HG03159 (cell line): ENCODE data around the gene CFDP1.

Experiments
- ATAC-seq: cut with Tn5 transposase; IDR thresholded peaks from one replicate; pipeline ENCODE4 v1.9.1; 2021; ENCODE audit warnings: mild to moderate bottlenecking, moderate library complexity; ENCODE audit not compliant: unreplicated experiment

The CFDP1 gene

DNA sequence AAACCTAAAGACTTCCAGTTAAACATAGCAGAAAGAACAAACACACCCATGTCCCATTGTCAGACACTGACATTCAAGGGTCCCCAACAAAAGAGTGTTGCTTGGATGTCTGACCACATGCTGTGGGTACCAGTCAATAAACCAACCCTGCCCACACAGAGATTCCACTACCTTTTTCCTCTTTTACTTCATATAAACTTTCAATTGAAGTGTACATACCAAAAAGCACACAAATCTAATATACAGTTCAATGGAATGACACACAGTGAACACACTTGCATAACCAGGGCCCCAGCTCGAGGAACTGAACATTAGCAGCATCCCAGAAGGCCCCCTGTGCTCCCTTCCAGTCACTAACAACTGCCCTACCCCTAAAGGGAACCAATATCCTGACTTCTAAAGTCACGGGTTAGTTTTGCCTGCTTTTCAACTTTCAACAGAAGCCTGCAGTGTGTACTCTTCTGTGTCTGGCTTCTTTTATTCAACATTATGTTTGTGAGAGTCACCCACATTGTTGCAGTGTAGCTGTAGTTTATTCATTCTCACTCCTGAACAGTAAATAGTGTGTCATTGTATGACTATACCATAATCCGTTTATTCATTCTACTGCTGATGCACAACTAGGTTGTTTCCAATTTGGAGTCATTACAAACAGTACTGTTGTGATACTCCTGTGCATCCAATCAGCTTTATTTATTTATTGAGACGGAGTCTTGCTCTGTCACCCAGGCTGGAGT, 18.0 kb downstream of the CFDP1 start:
- ATAC-seq, result no peak

DNA sequence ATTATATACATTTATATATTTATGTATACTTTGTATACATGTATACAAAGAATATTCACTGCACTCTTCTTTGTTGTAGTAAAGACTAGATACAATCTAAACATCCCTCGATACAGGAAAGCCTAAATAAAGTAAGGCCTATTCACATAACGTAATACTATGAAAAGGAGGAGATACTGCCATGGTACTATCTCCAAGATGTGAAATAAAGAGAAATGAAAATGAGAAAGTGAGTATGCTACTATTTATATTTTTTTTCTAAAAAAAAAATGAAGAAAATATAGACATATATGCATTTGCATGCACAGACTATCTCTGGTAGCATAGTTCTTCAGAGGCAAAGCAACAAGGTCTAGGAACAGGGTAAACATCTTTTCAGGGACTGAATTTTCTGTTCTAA, 19.4 kb downstream of the CFDP1 start:
- ATAC-seq, result no peak

DNA sequence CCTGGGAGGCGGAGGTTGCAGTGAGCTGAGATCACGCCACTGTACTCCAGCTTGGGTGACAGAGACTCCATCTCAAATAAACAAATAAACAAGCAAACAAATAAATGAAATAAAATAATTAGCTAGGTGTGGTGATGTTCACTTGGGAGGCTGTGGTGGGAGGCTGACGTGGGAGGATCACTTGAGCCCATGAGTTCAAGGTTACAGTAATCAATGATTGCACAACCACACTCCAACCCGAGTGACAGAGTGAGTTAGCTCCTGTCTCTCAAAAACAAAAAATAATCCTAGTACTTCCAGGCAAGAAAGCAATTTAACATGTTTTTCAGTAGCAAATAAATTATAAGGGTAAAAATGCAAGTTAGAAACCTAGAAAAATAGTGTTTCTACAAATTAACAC, 26.4 kb downstream of the CFDP1 start:
- ATAC-seq, result no peak

DNA sequence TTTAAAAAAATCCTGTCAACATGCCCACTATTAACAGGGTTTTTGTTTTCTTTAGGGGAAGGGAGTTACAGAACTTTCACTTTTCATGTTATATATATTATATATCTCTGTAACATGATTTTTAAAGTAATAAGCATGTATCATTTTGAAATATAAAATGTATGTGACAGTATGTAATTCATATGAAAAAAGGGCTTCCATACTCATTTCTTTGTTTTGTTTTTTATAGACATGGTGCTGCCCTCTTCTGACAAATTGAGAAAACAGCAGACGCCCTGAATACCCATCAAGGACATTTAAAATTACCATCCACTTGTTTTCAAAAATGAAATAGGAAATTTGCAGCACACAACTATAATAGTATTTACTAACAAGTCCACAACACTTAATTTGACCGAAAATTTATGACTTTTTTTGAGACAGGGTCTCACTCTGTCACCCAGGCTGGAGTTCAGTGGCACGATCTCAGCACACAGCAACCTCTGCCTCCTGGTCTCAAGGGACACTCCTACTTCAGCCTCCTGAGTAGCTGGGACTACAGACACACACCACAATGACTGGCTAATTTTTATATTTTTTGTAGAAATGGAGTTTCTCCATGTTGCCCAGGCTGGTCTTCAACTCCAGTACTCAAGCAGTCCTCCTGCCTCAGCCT, 30.4 kb downstream of the CFDP1 start:
- no peak for ATAC-seq

DNA sequence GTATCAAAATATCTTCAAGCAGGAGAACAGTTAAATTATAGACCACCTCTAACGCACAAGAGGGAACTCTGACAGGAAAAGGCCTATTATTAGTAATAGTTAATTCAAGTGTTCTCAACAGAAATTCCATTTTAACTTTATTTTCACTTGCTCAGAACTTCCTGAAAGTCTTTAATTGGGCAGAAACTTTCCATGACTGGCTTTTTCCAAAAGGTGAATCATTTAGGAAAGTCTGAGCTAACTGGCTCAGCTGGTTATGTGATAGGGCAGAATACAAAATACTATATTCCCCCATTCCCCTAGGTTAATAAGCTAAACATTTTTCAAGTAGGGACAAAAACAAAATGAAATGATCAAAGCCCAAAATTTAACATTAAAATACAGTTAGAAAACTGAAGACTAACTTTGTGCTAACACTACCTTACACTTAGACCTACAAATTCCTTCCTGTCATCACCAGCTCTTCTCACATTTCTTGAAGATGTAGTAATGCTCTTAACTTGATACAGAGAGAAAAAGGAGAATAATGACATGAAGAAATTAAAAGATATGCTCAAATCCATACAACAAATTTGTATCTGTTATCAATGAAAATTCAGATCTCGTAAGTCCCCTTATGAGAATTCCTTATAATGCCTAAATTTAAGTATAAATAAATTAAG, 31.0 kb downstream of the CFDP1 start:
- ATAC-seq, result no peak

DNA sequence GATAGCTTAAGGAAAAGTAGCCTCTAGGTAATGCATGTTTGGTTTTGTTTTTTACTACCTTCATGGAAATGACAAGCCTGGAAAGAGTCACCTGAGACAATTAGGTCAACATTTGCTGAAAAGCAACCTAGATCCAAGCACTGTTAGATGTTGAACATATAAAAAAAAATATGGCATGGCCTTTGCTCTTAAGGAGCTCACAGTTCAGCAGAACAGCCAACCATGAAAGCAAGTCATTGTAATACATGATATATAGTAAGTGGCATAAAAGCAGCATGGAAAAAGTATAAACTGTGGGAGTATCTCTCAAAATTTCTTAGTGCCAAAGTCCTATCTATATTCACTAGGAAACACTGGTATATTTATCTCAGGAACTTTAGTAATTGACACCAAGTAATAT, 31.6 kb downstream of the CFDP1 start:
- no peak for ATAC-seq

DNA sequence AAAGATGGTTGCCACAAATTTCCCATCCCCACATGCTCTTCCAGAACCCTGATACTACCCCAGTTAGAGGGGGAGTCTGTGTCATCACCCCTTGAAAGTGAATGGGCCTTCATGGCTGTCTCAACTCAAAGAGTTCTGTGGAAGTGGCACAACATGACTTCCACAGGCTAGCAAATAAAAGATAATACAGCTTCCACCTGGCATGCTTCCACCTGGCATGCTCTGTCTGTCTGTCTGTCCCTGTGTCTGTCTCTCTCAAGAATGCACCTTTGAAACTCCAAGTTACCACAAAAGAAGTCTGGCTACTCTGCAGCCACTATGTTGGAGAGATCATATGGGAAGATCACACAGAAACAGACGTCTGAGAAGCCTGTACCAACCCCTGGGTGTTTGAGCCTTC, 35.0 kb downstream of the CFDP1 start:
- ATAC-seq, result no peak

DNA sequence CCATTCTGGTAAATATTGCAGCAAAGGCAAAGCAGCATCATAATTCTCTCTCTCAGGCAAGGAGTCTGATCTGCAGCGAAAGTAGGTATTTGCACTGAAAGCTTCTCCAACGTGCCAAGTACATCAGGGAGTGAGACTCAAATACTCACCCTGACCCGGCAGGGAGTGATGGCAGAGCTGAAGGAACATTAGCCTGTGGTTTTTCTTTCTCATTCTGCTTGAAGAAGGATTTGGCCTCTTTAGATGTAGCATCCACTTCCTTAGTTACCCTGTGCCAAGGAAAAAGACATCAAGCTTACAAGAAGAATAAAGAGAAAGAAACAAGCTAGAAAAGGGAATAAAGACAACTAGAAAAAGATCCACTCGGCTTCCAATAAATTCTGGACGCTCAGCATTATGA, 38.4 kb downstream of the CFDP1 start:
- no peak for ATAC-seq

DNA sequence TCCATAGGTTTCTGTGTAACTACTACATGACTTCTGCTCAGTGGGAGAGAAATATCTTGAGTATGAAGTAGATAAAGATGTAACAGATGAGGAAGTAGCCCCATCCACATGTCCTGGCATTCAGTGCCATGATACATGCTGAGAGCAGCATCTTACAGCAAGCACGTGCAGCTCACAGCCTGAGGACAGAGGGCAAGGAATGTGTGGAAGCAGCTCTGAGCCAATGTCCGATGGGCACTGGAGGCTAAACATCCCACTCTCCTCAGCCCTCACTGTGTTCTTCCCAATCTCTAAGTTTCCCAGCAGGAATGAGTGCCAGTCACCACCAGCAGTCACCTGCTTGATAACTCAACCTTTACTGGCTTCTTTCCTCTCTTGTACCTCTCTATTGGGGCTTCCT, 40.4 kb downstream of the CFDP1 start:
- ATAC-seq, result no peak

DNA sequence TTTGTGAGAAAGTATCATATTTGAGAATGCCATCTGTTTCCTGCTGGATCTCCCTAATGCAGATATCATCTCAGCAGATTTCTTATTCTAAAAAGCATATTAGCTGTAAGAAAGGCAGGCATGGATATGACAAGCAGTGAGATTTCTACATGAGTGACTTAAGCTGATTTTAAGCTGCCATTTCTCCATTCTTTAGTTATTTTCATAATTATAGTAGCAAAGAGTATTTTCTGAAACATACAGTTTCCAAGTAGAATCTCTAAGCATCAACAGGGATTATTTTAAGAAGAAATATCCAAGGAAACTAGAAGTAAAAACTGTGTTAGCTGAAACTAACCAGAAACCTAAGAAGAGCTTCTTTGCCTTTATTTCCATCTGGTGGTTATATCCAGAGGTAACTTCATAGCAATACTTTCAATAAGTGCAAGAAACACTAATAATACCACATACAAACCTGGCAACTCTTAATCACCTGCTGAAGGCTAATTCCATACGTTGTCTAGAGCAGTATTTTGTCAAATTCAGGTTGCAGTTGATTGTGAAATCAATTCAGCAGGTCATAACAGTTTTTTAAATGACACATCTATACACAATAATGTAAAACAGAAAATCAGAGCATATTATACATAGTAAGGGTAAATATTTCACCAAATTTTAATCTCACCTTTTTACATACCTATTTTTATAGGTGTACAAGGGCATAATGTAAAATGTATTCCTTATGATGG, 42.2 kb downstream of the CFDP1 start:
- ATAC-seq, result no peak

DNA sequence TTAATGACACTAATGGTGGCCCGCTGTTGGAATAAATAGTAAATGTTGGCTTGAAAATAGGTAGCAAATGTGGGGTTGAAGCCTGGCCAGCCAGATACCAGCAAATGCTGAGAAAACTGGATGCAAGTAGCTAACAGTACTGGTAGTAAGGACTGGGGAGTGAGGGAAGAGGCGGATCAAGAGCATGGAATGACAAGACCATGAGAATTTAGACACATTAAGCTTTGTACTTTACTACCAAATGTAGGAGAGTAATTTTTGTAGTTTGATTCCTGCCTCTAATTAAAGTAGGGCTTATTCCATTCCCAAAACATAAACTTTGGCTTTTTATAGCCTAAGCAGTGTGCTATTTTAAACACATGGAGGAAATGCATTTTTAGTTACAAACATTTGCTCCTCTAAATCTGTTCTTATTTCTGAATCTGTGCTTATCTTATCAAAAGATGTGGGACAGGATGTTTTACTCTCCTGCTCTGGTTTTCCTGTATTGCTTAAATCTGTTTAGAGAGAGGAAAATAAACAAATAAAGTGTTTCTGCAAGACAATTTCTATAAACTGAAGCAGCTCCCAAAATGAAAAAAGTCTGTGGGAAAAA, 44.1 kb downstream of the CFDP1 start:
- no peak for ATAC-seq

DNA sequence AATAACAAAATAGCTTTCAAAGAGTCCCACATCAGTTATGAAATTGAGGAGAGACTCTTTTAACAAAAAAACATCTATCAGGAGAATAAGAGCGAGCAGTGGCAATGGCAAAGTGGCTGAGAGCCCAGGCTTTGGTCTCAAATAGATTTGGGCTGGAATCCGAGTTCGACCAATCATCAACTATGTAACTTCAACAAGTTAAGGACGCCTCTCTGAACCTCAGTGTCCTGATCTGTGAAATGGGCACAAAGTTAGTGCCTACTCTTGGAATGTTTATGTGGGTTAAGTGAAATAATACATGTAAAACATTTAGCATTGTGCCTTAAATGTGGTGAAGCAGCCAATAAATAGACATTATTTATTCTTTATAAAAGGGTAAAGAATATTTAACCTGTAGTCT, 45.4 kb downstream of the CFDP1 start:
- ATAC-seq, result no peak

DNA sequence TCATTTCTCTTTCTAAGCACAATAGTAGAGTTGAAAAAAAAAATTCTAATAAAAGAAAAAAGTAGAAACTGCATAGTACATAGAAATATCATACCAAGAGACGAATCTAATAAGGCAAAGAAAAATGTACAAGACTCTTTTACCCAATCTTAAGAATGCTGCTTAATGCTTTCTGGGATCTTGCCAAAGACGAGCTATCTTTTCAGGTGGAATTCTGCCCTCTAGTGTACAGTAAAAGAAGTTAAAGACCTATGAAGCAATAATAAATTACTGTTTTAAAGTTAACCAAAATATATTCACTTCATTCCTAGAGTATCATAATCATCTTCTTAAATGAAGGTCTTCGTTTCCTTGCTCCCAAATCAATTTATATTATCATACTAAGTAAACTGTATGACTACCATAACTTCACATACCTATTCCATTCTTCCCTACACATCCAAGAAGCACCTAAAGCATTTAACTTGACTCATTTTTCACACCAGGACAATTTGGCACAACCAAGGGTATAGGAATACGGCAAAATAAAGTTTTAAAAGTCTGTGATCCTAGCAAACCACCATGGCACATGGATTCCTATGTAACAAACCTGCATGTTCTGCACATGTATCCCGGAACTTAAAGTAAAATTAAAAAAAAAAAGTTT, 47.7 kb downstream of the CFDP1 start:
- ATAC-seq, result no peak

DNA sequence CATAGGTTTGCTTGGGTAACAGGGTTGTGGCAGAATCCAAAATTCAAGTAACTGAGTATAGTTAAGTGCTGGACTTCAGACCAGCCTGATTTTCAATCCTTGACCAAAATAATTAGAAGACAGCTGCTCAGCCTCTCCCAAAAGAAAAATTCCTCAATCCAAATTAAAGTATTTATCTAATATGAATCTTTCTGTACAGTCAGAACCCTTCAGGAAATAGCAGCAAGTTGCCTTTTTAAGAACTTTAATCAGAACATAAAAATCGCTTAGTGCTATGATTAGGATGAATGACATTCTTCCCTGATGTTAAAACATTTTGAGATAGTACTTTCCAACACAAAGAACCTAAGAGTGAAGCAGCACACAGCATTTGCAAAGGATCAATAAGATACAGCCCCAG, 50.2 kb downstream of the CFDP1 start:
- ATAC-seq, result no peak

DNA sequence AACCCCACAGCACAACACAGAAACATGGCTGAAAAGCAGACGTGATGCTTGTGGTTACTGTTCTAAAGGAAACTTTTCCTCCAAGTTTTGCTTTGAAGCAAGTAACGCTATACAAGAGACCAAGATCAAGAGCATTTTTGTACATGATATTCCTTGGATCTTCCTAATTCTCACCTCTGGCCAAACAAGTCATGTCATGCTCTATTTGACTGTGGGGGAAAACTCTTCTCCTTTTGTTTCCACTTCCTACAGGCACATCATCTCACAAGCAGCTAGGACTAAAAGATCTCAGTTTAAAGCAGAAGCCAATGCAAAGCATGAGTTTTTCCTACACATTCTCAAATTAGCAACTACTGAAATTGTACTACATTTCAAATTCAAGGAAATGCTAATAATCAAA, 50.7 kb downstream of the CFDP1 start:
- no peak for ATAC-seq

DNA sequence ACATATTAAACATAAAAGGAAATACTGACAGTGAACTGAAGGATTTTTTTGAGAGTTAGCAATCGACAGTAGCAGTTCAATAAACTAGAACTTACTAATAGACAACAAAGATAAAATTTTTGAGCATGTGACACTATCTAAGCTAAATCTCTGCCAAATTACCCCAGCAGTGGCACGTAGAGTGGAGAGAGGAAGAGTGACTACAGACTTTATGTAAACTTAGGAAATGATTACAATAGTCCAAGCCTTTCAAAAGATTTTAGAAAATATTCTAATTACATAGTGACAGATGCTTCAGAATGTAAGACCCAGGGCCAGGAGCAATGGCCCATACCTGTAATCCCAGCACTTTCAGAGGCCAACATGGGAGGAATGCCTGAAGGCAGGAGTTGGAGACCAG, 52.4 kb downstream of the CFDP1 start:
- ATAC-seq, result no peak

DNA sequence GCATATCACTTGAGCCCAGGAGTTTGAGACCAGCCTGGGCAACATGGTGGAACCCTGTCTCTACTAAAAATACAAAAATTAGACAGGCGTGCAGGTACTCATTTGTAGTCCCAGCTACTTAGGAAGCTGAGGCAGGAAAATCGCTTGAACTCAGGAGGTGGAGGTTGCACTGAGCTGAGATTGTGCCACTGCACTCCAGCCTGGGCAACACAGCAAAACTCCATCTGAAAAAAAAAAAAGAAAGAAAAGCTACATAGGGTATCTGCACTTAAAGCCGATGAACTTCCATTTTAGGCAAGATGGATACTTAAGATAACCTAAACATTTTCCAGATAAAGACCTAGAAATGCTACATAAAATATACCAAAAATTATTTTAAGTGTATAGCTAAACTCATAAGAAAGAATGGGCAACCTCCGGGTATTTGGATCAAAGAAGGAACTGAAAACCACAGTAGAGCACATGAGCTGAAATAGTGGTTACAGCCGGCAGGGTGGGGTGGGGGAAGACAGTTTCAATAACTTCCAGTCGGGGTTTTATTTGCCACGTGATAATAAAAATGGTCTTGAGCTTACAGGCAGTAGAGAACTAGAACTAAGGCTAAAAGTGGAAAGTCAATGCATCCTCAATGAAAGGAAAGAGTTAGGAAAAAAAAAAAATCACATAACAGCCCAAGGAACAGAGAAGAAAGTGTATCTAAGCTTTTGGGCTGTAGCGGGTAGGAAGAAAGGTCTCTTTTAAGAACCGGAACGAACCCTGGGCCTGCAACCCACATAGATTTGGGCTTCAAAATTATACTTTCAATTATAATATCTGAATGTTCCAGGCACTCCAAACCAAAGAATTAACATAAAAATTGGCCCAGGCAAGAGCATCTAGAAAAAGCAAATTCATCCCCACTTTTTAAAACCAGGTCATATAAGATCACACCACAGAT, 53.1 kb downstream of the CFDP1 start:
- ATAC-seq, result peak; percentile 88

DNA sequence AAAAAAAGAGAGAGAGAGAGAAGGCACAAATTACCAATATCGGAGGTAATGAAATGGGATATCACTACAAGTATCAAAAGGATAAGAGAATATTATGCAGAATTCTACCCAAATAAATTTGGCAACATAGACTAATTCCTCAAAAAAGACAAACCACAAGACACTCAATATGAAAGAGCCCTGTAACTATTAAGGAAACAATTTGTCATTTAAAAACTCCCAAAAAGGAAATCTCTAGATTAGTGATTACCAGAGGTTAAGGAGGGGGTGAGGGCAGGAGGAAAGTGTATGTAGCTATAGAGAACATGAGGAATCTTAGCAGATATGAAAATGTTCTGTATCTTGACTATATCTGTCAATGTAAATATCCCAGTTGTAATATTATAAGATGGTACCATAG, 54.0 kb downstream of the CFDP1 start:
- peak; percentile 41 for ATAC-seq

DNA sequence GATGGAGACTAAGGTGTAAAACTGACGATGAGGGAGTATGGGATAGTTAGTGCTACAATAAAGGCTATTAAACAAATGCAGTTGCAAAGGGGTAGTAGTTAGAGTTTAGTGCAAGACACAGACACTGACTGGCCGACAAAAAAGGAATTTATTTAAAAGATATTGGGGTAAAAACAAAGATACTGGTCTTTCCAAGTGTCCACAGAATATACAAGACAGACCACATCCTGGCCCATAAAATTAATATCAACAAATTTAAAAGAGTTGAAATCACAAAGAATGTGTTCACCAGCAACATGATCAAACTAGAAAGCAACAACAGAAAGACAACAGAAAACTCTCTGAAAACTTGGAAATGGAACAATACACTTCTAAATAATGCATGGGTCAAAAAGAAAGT, 54.7 kb downstream of the CFDP1 start:
- no peak for ATAC-seq
